GM18861 (cell line): ENCODE measurements around the gene CCN5.
"Not testable (repeated sequence)": the region's sequence is repeated elsewhere in the genome, so short reads cannot be mapped to it uniquely, and the experiment has no call there.

Source experiments
- ATAC-seq: cut with Tn5 transposase; IDR thresholded peaks from one replicate; pipeline ENCODE4 v1.9.1; 2021; ENCODE audit not compliant: unreplicated experiment

The CCN5 gene

DNA sequence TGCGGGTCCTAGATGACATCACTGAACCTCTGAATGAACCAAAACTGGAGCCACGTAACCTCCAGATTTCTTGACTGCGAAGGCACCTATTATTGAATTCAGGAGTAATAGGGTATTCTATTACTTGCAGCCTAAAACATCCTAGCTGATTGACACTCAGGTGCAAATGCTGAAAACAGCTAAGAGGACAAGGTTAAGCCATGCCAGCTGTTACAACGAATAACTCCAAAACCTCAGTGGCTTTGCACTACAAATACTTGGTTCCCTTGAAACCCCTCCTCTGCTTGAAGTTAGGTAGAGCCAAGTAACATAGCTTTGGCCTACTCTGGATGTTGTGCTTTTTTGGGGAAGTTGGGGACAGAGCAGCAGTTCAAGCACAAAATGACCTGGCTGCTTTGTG, 21.0 kb upstream of the CCN5 start:
- ATAC-seq, result no peak

DNA sequence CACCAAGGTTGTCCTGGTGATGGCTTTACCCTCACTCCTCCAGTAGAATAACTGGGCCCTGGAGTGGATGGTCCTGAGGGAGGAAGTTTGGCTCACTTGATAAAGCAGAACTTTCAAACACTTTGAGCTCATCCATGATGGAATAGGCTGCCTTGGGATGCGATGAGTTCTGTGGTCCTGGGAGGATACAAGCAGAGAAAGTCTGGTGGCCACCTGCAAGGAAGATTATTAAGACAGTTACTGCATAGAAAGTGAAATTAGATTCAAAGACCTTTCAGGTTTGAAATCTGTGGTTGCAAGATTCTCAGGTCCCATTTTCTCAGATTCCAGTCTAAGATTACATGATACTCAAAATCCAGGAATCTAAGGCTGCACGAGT, 19.9 kb upstream of the CCN5 start:
- no peak for ATAC-seq

DNA sequence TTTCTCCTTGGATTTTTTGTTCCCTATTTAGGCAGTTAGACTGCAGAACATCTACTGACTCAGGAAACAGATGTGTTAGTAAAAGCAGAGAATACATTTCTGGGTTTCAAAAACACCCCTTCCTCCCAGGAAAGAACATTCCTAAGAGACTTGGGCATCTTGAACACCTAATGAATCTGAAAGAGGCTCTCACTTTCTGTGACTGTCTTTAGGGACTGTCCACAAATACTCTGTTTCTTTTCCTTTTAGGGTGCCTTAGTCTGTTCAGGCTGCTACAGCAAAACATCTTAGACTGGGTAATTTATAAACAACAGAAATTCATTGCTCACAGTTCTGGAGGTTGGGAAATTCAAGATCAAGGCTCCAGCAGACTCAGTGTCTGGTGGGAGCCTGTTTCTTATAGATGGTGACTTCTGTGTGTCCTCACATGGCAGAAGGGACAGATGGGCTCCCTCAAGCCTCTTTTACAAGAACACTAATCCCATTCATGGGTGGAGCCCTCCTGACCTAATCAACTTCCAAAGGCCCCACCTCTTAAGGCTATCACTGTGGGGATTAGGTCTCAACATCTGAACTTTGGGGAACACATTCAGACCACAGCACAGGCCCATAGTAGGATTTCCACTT, 19.4 kb upstream of the CCN5 start:
- ATAC-seq, result no peak

DNA sequence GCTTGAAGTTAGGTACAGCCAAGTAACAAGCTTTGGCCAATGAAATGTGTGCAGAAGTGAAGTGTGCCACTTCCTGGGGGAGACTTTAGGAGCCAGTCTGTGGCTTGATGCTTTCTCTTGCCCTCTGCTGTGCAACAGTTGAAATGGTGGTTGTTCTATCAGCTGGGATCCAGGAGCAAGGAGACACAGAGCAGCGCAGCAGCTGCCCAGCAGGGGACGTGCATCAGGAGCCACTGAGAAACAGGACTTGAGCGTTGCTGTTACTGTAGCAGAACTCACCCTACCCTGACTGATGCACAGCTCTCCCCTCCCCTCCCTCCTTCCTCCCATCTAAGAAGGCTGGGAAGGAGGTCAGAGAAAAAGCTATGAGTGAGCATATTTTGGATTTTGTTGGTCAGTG, 18.9 kb upstream of the CCN5 start:
- no peak for ATAC-seq

DNA sequence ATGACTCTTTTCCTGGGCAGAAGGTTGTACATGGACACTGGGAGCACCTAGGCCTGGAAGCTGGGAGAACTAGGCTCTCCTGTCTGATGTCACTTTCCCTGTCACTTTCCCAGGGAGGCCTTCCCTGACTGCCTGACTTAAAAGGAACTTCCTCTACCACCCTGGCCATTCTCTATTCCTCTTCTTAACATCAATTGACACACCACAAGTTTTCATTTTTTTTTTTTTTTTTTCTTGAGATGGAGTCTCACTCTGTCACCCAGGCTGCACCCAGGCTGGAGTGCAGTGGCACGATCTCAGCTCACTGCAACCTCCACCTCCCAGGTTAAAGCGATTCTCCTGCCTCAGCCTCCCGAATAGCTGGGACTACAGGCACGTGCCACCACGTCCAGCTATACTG, 18.1 kb upstream of the CCN5 start:
- ATAC-seq, result not testable (repeated sequence)

DNA sequence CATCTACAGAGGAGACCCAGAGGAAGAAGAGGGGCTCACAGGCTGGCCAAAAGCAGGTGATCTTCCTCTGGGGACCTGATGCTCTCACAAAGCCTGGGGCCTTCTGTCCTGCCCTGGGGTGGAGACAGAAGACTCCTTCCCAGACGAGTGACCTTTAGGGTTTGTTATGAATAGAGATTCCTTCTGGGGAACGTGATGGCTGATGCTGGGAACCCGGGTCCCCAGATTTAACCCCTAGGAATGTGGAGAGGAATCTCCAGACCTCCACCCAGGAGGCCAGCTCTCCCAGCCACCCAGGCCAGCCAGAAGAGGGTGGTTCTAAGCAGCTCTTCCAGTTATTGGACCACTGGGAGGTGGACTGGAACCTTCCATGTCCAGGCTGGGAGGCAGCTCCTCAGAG, 16.8 kb upstream of the CCN5 start:
- ATAC-seq, result no peak

DNA sequence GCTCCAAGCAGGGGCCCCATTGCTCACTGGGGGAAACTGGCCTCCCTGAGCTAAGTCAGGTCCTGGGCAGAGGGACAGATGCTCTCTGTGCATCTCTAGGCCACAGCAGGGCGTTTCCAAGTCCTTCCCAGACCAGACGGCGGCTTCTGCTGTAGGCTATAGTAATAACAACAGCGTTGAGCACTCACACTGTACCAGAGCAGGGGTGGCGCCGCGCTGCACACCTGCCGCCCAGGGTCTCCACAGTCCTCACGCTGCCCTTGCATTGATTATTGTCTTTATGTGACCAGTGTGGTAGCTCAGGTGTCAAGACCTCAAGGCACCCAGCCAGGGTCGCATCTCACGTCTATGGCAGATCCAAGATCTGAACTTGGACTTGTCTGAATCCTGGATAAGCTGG, 14.9 kb upstream of the CCN5 start:
- ATAC-seq, result no peak

DNA sequence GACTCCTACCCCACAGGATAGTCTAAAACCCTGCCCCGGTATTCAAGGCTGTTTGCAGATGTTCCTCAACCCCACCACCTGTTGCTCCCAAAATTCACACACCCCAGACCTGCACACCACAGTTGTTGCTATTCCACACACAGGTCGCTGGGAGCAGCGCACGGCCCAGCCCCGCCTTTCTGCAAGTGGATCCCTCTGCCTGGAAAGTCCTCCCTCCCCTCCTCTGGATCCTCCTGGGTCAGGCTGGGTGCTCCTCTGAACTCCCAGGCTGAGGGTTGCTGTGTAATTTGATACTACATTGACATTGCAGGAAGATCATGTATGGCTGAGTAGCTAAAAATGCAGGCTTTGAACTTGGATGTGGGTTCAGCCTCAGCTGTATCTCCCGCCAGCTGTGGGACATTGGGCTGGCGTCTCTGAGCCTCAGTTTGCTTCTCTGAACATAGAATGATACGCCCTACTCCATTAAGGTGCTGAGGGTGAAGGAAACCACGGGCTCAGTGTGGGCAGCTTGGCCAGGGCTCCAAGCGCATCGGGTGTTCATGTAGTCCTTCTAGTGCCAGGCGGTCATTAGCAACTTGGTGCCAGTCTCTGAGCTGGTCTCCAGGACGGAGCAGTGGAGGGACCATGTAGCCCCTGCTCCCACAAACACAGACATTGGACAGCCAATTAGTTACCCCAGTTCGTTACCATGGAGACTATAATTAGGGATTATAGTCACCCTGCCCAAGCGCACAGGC, 13.9 kb upstream of the CCN5 start:
- no peak for ATAC-seq

DNA sequence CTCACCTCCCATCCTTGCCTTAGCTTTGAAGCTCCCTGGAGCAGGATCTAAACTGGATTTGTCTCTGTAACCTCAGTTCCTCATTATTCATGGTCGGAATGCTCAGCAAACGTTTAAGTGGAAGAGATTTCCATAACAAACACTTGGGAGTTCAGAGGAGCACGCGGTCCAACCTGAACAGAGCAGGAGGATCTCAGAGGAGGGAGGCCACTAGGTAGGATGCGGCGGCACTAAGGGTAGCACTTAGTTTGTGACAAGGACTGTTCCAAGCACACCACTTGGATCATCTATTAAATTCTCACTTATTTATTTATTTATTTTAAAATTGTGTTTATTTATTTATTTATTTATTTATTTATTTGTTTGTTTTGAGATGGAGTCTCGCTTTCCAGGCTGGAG, 13.3 kb upstream of the CCN5 start:
- ATAC-seq, result no peak

DNA sequence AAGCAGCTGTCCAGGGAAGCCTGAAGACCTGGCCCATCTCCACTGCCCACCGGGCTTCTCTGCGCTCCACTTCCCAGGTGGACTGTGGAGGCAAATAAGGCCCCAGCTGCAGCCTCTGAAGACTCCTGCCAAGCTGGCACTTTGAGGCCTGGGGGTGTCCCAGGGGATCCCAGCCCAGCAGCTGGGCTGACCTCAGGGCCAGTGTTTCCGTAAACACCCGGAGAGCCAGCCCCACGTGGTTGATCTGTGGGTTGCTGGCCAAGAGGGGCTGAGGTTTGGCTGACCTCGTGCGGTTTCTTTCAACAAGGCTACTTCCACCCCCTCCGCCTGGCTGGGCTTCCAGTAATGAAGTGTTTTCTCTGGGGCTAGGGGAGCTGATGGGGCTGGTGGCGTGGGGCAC, 12.4 kb upstream of the CCN5 start:
- peak; percentile 65 for ATAC-seq

DNA sequence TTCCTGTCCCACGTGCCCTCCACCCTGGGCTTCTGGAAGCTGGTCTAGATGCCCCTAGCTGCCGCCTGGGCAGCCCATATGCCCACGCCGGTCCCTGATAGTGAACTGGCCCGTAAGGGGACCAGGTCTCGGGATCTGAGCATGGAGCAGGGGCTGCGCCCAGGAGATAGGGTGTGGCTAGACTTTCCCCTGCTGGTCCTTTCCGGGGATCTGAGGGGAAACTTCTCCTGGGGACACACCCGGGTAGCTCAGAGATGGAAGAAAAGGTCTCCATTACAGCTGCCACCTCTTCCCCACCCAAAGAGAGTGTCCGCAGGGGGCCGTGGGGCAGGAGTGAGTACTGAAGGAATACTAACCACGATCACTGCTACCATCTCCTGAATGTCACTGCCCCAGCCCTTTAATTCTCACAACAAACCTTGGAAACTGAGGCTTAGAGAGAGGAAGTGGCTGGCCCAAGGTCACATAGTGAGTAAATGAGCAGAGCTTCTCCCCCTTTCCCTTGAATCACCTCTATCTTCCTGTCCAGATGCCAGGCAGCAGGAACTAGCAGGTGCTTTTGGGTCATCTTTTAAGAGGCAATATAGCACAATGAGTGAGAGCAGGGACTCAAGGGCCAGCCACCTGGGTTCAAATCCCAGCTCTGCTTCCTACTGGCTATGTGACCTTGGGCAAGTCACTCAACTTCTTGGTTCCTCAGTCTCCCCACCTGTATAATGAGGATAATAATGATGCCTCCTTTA, 11.8 kb upstream of the CCN5 start:
- ATAC-seq, result no peak

DNA sequence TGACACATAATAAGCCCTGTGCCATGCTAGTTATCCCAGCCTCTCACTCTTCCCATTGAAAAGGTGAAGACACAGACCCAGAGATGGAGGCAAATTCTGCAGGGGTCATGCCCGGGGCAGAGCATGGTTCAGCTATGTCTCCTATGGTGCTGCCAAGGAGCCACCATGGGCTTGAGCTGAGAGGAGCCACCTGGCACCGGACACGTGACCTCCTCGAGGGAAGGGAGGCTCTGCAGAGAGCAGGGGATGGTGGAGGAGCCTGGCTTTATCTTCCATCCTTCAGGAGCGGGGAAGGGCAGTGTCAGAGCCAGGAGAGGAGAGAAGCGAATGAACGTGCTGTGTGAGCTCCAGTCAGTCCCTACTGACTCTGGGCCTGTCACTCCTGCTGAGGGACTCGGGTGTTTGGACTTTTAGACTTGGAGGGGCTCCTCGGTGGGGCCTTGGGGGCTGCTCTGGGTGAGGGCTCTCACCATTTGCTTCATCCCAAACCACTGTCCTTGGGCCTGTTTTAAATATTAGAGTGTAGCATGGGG, 11.1 kb upstream of the CCN5 start:
- no peak for ATAC-seq

DNA sequence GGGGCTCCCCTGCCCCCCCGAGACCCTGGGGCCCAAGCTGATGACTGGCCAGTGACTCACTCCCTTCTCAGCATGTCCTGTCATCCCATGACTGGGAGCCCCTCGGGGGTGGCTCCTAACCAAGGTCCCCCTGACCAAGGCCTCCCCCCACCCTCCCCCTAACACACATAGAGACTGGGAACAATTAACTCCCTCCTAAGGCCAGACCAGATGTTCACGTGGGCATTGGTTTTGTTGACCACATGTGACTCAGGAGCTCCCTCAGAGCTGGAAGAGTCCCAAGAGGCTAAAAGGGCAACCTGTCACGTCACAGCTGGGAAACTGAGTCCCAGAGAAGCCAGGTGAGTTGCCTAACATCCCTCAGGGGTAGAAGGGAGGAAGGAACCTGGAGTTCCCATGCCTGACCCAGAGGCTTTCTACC, 10.6 kb upstream of the CCN5 start:
- no peak for ATAC-seq

DNA sequence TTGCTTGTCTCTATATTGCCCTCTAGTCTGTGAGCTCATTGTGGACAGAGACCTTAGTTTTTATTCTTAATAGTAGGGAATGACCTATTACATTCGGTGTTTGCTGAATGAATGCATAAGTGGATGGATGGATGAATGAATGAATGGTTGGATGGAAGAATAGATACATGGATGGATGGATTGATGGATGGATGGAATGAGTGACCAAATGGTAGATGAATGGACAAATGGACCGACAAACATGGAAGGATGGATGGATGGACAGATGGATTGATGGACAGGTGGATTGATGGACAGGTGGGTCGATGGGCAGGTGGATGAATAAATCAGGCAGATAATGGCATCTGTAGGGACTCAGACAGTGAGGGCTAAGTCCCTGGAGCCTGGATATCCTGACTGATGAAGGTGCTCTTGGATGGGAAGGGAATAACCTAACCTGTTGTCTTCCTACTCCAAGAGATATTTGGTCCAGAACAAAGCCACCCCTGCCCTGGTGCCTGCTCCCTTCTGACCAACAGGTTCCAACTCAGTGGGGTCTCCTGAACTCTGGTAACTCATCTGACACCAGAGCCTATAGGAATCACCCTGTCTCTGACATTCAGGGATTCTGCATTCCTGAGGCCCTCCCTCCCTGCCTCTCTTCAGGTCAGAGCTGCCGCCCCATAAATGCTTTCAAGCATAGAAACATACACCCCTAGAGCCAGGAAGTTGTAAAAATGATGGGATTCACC, 9.6 kb upstream of the CCN5 start:
- no peak for ATAC-seq

DNA sequence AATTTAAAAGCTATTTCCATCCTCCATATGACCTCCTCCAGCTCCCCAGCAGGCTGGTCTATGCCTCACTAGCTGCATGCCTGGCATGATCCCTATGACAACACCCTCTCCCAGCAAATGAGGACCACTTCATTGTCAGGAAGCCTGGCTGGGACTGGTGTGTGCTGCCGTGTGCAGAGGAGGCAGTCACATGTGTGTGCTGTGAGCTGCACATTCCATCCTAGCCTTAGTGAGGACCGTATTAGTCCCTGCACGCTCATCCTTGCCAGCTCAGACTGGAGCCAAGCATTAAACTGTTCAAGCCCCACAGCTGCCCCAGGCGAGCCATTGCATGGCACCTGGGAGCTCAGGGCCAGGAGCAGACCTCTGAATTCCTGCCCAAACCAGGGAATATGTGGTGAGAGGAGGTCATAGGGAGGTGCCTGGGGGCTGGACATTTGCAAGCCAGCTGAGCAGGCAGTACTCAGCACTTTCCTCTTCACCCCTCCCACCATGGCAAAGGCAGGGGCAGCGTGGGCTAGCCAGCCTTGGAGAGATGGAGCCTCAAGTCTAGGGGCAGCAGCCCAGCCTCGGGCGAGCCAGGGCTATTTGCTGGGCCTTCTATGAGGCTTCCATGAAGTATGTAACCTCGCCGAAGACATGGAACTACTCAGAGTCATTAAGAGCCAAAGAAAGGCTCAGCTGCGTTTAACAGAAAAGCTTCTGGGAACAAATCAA, 8.7 kb upstream of the CCN5 start:
- no peak for ATAC-seq

DNA sequence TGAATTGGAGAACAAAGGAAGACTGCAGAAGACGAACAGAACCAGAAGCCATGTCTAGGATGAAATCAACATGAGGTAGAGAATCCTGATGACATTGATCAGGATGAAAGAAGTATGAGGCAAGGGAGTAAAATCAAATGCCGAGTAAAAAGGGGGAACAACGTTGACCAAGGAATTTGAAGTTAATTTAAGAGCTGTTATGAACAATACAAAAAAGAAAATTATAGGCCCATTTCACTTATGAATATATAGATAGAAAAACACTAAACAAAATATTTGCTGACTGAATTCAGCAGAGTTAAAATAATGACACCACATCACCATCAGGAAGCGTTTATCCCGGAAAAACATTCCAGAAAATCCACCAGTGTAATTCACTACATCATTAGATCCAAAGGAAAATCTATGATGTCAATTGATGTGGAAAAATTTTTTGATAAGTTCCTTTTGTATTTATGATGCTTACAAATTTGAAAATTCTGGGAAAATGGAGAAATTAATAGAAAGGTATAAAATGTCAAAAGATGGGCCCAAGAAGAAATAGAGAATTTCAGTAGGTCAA, 8.1 kb upstream of the CCN5 start:
- no peak for ATAC-seq

DNA sequence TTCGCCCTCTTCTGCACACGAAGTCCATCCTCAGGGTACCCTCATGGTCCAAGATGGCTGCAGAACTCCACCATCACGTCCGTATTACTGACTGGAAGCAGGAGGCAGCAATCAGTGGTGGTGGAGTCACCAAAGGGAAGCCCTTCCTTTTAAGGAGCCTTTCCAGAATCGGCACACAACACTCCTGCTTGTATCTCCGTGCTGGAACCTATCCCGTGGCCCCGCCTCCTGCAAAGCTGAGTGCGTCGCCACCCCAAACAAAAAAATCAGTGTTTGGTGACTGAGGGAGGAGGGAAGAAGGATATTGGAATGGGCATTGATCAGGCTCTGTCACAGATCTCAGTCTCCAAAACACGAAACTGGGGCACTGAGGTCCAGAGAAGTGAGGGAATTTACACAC, 5.8 kb upstream of the CCN5 start:
- no peak for ATAC-seq

DNA sequence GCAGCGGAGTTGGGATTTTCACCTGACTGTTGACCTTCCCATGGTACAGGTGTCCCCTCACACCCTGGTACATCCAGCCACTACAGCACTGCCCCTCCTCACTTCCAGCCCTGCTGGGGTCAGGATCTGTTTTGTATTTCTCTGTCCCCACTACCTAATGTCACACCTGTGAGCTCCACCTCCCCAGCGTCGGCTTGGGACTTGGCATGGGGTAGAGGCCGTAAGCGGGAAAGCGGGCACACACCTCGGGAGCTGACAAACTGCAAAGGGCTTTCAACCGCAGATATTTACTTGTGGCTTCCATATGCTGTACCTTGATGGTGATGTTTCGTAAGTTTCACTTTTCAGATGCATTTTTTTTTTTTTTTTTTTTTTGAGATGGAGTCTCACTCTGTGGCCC, 5.4 kb upstream of the CCN5 start:
- ATAC-seq, result no peak

DNA sequence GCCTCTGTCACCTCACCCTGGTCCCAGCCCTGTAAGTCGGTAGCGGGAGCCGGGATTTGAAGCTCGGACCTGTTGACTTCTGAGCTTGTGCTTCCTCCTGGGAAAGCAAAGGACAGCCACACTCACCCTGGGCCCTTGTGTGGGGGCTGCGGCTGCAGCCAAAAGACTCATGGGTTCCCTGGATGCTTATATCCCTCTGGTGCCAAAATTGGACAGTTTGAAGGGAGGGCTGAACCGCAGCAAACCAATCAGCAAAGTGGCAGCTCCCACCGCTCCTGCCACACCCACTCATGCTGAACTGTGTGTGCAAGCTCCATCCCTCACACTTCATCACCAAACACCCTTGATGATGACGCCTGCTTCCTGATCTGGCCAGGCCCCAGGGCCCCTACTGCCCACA, 3.9 kb upstream of the CCN5 start:
- ATAC-seq, result no peak

DNA sequence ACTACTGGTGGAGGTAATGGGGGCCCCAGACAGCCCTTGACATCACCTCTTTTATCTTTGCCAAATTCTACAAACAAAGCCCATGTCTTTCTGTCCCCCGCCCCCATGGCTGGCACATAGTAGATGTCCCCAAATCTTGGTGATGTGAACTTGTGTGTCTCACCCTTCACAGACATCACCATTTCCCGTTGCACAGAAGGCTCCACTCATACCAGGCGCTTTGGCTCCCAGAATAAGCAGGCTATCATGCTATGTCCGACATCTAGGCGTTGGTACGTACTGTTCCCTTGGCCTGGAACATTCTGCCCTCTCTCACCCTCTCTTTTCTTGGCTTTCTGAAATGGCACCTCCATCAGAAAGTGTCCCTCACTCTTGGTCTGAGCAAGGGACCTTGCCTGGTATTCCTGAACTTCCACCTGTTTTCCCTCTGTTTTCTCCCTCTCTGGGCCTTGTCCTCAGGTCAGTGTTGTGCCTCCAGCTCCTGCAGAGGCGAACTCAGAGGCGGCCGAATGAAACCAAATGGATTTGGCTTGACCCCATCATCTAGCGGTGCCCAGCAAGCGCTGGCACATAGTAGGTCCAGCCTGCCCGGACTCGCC, 968 bp upstream of the CCN5 start:
- no peak for ATAC-seq
